ENCODE results near the gene DEPDC1.

The DEPDC1 gene

GRCh38 chr1:68431076-68431475, 65.8 kb downstream of the DEPDC1 start:
- no peak for TF ChIP-seq POU2F2 (IDR thresholded peaks at IDR 0.05; ENCODE audit: low read depth, low read length)
- DNase-seq (ENCODE audit: insufficient read length, low spot score) (no peak), FAIRE-seq (no peak)

- TF ChIP-seq TAF1 (IDR thresholded peaks at IDR 0.05; ENCODE audit: low read depth, low read length) (no peak), PAX5 (IDR thresholded peaks at IDR 0.05; ENCODE audit: insufficient read depth, low read length, severe bottlenecking) (no peak), SPI1 (IDR thresholded peaks at IDR 0.05; ENCODE audit: low read depth, low read length) (no peak), POLR2AphosphoS5 (IDR thresholded peaks at IDR 0.05; ENCODE audit: low read depth, low read length) (no peak), POLR2A (IDR thresholded peaks at IDR 0.05; ENCODE audit: low read depth, low read length) (no peak), POU2F2 (IDR thresholded peaks at IDR 0.05; ENCODE audit: low read depth, low read length) (no peak)
- DNase-seq (ENCODE audit: insufficient read length, low spot score) = no peak
- no peak for FAIRE-seq
Measured at GRCh38 chr1:68429233-68429808, 67.6 kb downstream of the DEPDC1 start.

GRCh38 chr1:68426594-68426993, 70.3 kb downstream of the DEPDC1 start:
- DNase-seq (ENCODE audit: insufficient read length, low spot score) (no peak), FAIRE-seq (no peak)
- no peak for TF ChIP-seq POLR2A (IDR thresholded peaks at IDR 0.05; ENCODE audit: low read depth, low read length)
- no peak for TF ChIP-seq PAX5 (IDR thresholded peaks at IDR 0.05; ENCODE audit: insufficient read depth, low read length, severe bottlenecking)
- TF ChIP-seq SPI1 (IDR thresholded peaks at IDR 0.05; ENCODE audit: low read depth, low read length) = no peak
- TF ChIP-seq TAF1 (IDR thresholded peaks at IDR 0.05; ENCODE audit: low read depth, low read length) = no peak
- no peak for TF ChIP-seq POU2F2 (IDR thresholded peaks at IDR 0.05; ENCODE audit: low read depth, low read length)
- TF ChIP-seq POLR2AphosphoS5 (IDR thresholded peaks at IDR 0.05; ENCODE audit: low read depth, low read length) = no peak

All from GM12891 (cell line).